K562 treated with DMSO at 1 percent for 24 hours (cell line): ENCODE data around the gene PNPLA7. TPM values are rescaled to one million over a fixed set of nuclear protein-coding genes. Genes with fewer than 3 reads are reported as not detected.

Source experiments
- total RNA-seq: library from RNA; unstranded; fragments of 300-600 nt; gene quantifications from 2 replicates; pipeline ENCODE4 v1.2.3, GENCODE V29; 2022; ENCODE audit warnings: low read depth; ENCODE audit not compliant: insufficient read depth

Gene PNPLA7
- total RNA-seq: 1.3 and 1.4 TPM in 2 replicates

GRCh38 chr9:137550231-137550621 lies at the start of gene PNPLA7:
TSS of gene PNPLA7 (minus strand) at chr9:137550402. CDS start at chr9:137550197, 205 bp downstream.

GRCh38 chr9:137590469-137591383 lies 40.5 kb upstream of the PNPLA7 start, which contains the start of gene ZMYND19:
TSS of gene ZMYND19 (minus strand) at chr9:137590512. CDS start at chr9:137590263, 249 bp downstream.

GRCh38 chr9:137578518-137579258 lies 28.5 kb upstream of the PNPLA7 start, which contains the start of gene DPH7:
TSS of gene DPH7 (minus strand) at chr9:137578925. CDS start at chr9:137578777, 148 bp downstream.

GRCh38 chr9:137551264-137552021 lies 1.2 kb upstream of the PNPLA7 start, which contains the start of gene MRPL41:
TSS of gene MRPL41 (plus strand) at chr9:137551879. CDS start at chr9:137552082, 203 bp downstream.

GRCh38 chr9:137459152-137459600 lies 91.0 kb downstream of the PNPLA7 start, which contains the start of gene NSMF:
TSS of gene NSMF (minus strand) at chr9:137459334. CDS start at chr9:137459102, 232 bp downstream.

GRCh38 chr9:137441289-137441934 lies 108.8 kb downstream of the PNPLA7 start, which contains the start of gene ENTPD8:
TSS of gene ENTPD8 (minus strand) at chr9:137441357. CDS start at chr9:137438285, 3,072 bp downstream.

GRCh38 chr9:137422604-137423513 lies 127.3 kb downstream of the PNPLA7 start, which contains the start of the genes EXD3 and NOXA1:
TSS of gene EXD3 (minus strand) at chr9:137423162. CDS start at chr9:137395357, 27,805 bp downstream.
TSS of gene NOXA1 (plus strand) at chr9:137423393. CDS start at chr9:137423530, 137 bp downstream.

Other genes starting within 250 kb of the PNPLA7 start
- gene NRARP, start 248.1 kb downstream of the PNPLA7 start, total RNA-seq: 19.3 and 20.3 TPM in 2 replicates
- gene EXD3, start 127.2 kb downstream of the PNPLA7 start, total RNA-seq: 12.1 and 16.9 TPM in 2 replicates
- gene NOXA1, start 127.0 kb downstream of the PNPLA7 start, total RNA-seq: 1.9 and 2.1 TPM in 2 replicates
- gene ENTPD8, start 109.0 kb downstream of the PNPLA7 start, total RNA-seq: 0.21 TPM in 1 of 2 replicates, not detected in the other
- gene NSMF, start 91.1 kb downstream of the PNPLA7 start, total RNA-seq: 54.0 and 55.9 TPM in 2 replicates
- 146 and 147 TPM in 2 replicates for gene MRPL41, start 1.5 kb upstream of the PNPLA7 start, total RNA-seq
- gene DPH7, start 28.5 kb upstream of the PNPLA7 start, total RNA-seq: 32.0 and 32.6 TPM in 2 replicates
- gene ZMYND19, start 40.1 kb upstream of the PNPLA7 start, total RNA-seq: 51.3 and 54.1 TPM in 2 replicates
- 62.2 and 73.1 TPM in 2 replicates for gene ARRDC1, start 55.3 kb upstream of the PNPLA7 start, total RNA-seq
- 60.7 and 64.1 TPM in 2 replicates for gene EHMT1, start 68.6 kb upstream of the PNPLA7 start, total RNA-seq